GM13976 (cell line): ENCODE data around the gene VTI1A.

ENCODE experiments used
- DNase-seq: peaks from one replicate; pipeline ENCODE4 v3.0.0; 2012; ENCODE audit warnings: low spot score
- in situ Hi-C: fragments of 300-500 bp; cut with MboI; formaldehyde crosslinking; loops from one replicate; pipeline ENCODE4 v1.12.0; 2022; ENCODE audit warnings: low sequenced_read_pairs, mixed read lengths, inconsistent platforms; ENCODE audit not compliant: unreplicated experiment
- TF ChIP-seq, protein P1 (sequence below): IDR thresholded peaks from 2 replicates; pipeline ENCODE4 v1.5.1; 2012; ENCODE audit warnings: borderline replicate concordance, mild to moderate bottlenecking; ENCODE audit not compliant: insufficient read depth; ENCODE audit errors: extremely low read depth, missing control alignments, control extremely low read depth

VTI1A gene

GRCh38 chr10:112809736-112810135, 362.7 kb downstream of the VTI1A start:
- no peak for DNase-seq
- in situ Hi-C loops = no loop called here
- TF ChIP-seq, protein P1, sequence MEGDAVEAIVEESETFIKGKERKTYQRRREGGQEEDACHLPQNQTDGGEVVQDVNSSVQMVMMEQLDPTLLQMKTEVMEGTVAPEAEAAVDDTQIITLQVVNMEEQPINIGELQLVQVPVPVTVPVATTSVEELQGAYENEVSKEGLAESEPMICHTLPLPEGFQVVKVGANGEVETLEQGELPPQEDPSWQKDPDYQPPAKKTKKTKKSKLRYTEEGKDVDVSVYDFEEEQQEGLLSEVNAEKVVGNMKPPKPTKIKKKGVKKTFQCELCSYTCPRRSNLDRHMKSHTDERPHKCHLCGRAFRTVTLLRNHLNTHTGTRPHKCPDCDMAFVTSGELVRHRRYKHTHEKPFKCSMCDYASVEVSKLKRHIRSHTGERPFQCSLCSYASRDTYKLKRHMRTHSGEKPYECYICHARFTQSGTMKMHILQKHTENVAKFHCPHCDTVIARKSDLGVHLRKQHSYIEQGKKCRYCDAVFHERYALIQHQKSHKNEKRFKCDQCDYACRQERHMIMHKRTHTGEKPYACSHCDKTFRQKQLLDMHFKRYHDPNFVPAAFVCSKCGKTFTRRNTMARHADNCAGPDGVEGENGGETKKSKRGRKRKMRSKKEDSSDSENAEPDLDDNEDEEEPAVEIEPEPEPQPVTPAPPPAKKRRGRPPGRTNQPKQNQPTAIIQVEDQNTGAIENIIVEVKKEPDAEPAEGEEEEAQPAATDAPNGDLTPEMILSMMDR = no peak

GRCh38 chr10:112810711-112811151, 363.7 kb downstream of the VTI1A start:
- TF ChIP-seq, protein P1 = no peak
- in situ Hi-C loops = no loop called here
- no peak for DNase-seq

- in situ Hi-C loops = no loop called here
- TF ChIP-seq, protein P1 = no peak
- no peak for DNase-seq
These were observed 364.9 kb downstream of the VTI1A start for GRCh38 chr10:112811741-112812551.

DNA sequence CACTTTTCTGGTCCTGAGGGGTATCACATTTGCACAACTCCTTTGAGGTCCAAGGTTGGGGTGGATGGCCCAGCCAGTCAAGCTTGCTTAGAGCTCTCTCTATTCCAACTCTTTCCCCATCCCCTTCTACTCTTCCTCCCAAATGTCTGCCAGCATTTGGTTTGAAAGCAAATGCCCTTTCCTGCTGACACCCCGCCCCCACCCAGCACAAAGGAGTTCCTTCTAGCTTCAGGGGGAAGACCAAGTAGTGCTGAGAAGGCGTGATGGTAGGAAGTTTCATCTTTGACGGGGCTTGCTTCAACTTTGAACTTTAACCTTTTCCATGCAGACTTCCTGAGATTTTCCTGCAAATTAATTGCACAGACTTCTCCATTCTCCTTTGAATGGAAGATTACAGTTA, 365.6 kb downstream of the VTI1A start:
- DNase-seq = no peak
- in situ Hi-C loops = no loop called here
- TF ChIP-seq, protein P1 = no peak

- no peak for DNase-seq
- TF ChIP-seq, protein P1 = no peak
- in situ Hi-C loops = no loop called here
These were observed 367.0 kb downstream of the VTI1A start for GRCh38 chr10:112813866-112814591.

GRCh38 chr10:112815269-112816032, 368.4 kb downstream of the VTI1A start:
- in situ Hi-C loops = no loop called here
- TF ChIP-seq, protein P1 = no peak
- no peak for DNase-seq
